HG03064 (cell line): ENCODE measurements around the gene AP1G1.
"Not testable (repeated sequence)": the region's sequence is repeated elsewhere in the genome, so short reads cannot be mapped to it uniquely, and the experiment has no call there.

Source experiments
- ATAC-seq: cut with Tn5 transposase; IDR thresholded peaks from one replicate; pipeline ENCODE4 v1.9.1; 2021; ENCODE audit warnings: low read depth; ENCODE audit not compliant: unreplicated experiment

AP1G1 gene

GRCh38 chr16:71808593-71809459 is at the start of gene AP1G1:
Gene AP1G1, minus strand, starts transcription at chr16:71808834. Its CDS starts 19,355 bp downstream, at chr16:71789479.
- ATAC-seq, result peak; percentile 68

- no peak for ATAC-seq
Observed at GRCh38 chr16:71855937-71856662, 47.5 kb upstream of the AP1G1 start.

GRCh38 chr16:71854369-71854948 is 45.8 kb upstream of the AP1G1 start:
- no peak for ATAC-seq

- peak; percentile 68 for ATAC-seq
Observed at GRCh38 chr16:71853413-71853812, 44.8 kb upstream of the AP1G1 start.

GRCh38 chr16:71852561-71852960 is 43.9 kb upstream of the AP1G1 start:
- ATAC-seq, result no peak

- no peak for ATAC-seq
Observed at GRCh38 chr16:71852158-71852557, 43.5 kb upstream of the AP1G1 start.

- ATAC-seq, result no peak
Observed at GRCh38 chr16:71851746-71852145, 43.1 kb upstream of the AP1G1 start.

GRCh38 chr16:71848622-71849021 is 40.0 kb upstream of the AP1G1 start:
- ATAC-seq, result no peak

- ATAC-seq, result no peak
Observed at GRCh38 chr16:71847096-71847495, 38.5 kb upstream of the AP1G1 start.

GRCh38 chr16:71846431-71846830 is 37.8 kb upstream of the AP1G1 start:
- ATAC-seq, result no peak

- peak; percentile 51 for ATAC-seq
Observed at GRCh38 chr16:71845639-71846430, 37.2 kb upstream of the AP1G1 start, which contains the start of gene ATXN1L. Gene ATXN1L, plus strand, starts transcription at chr16:71845976. Its CDS starts 3,765 bp downstream, at chr16:71849741.

GRCh38 chr16:71843572-71843971 is 34.9 kb upstream of the AP1G1 start:
- ATAC-seq, result no peak

GRCh38 chr16:71840052-71840451 is 31.4 kb upstream of the AP1G1 start:
- ATAC-seq, result no peak

GRCh38 chr16:71837150-71837549 is 28.5 kb upstream of the AP1G1 start:
- ATAC-seq, result no peak

GRCh38 chr16:71834291-71834690 is 25.7 kb upstream of the AP1G1 start:
- ATAC-seq, result no peak

- not testable (repeated sequence) for ATAC-seq
Observed at GRCh38 chr16:71832112-71832511, 23.5 kb upstream of the AP1G1 start.

- not testable (repeated sequence) for ATAC-seq
Observed at GRCh38 chr16:71831698-71832097, 23.1 kb upstream of the AP1G1 start.

GRCh38 chr16:71830359-71830758 is 21.7 kb upstream of the AP1G1 start:
- no peak for ATAC-seq

- no peak for ATAC-seq
Observed at GRCh38 chr16:71826533-71827017, 17.9 kb upstream of the AP1G1 start.

GRCh38 chr16:71817155-71817500 is 8.5 kb upstream of the AP1G1 start:
- ATAC-seq, result not testable (repeated sequence)
